Stomach (tissue), 4 donors: ENCODE results near the gene TOMM22.

ENCODE experiments used
- CTCF ChIP-seq, 7 experiments: fragments of 450-650 bp in 4 of 7; fragments of 200-600 bp in 3 of 7; sonication (generic) in 3 of 7; IDR thresholded peaks; one replicate each; pipeline ENCODE4 v1.5.1; 2016 to 2019; ENCODE audit warnings: antibody characterized with exemption in 7 of 7, control low read depth in 2 of 7, mild to moderate bottlenecking in 1 of 7
- POLR2AphosphoS5 ChIP-seq, 3 donors: sonication (generic); formaldehyde crosslinking; IDR thresholded peaks; one replicate each; pipeline ENCODE4 v1.6.1; 2016; ENCODE audit warnings: antibody characterized with exemption in 3 of 3

GRCh38 chr22:38725900-38726655 is 44.3 kb downstream of the TOMM22 start:
- no peak for TF ChIP-seq CTCF (IDR thresholded peaks at IDR 0.05)
- TF ChIP-seq POLR2AphosphoS5 (IDR thresholded peaks at IDR 0.05): no peak
